GM21360 (cell line): ENCODE data around the gene PCDHB10.

Source experiments
- ATAC-seq: cut with Tn5 transposase; IDR thresholded peaks from one replicate; pipeline ENCODE4 v1.9.1; 2021; ENCODE audit warnings: mild to moderate bottlenecking, moderate library complexity; ENCODE audit not compliant: unreplicated experiment

The PCDHB10 gene

GRCh38 chr5:141236516-141237313 lies 44.6 kb downstream of the PCDHB10 start:
- ATAC-seq: no peak

- ATAC-seq: no peak
Measured at GRCh38 chr5:141241496-141241895, 49.3 kb downstream of the PCDHB10 start.
